Spleen (tissue), 11 donors: Measurements from ENCODE around the gene PAX7. TPM values are rescaled to one million over a fixed set of nuclear protein-coding genes. Genes with fewer than 3 reads are reported as not detected.

Experiments
- DNase-seq: peaks from one replicate; pipeline ENCODE4 v3.0.0-alpha.2; 2020
- H3K27ac ChIP-seq, 8 donors: fragments of 200-600 bp; sonication (generic) in 7 of 8; 1 replicate in 4 of 8; 2 replicates in 4 of 8; pipeline versions ENCODE4 v1.5.0 to v1.8.0; 2016 to 2021; ENCODE audit warnings: inconsistent platforms in 4 of 8, mild to moderate bottlenecking in 4 of 8, moderate library complexity in 1 of 8
- H3K27me3 ChIP-seq, 7 donors: fragments of 200-600 bp; sonication (generic) in 6 of 7; replicated peaks in 1 of 7; 1 replicate in 4 of 7; 2 replicates in 3 of 7; pipeline versions ENCODE4 v1.5.0 to v1.8.0; 2016 to 2021; ENCODE audit warnings: inconsistent platforms in 3 of 7, mild to moderate bottlenecking in 1 of 7
- H3K36me3 ChIP-seq, 6 donors: fragments of 200-600 bp; sonication (generic) in 5 of 6; 1 replicate in 4 of 6; 2 replicates in 2 of 6; pipeline versions ENCODE4 v1.5.0 to v1.8.0; 2016 to 2021; ENCODE audit warnings: inconsistent platforms in 2 of 6
- H3K4me1 ChIP-seq, 6 donors: fragments of 200-600 bp; sonication (generic) in 5 of 6; 1 replicate in 3 of 6; 2 replicates in 3 of 6; pipeline versions ENCODE4 v1.5.0 to v1.8.0; 2016 to 2021; ENCODE audit warnings: inconsistent platforms in 3 of 6
- H3K4me3 ChIP-seq, 8 donors: fragments of 200-600 bp; sonication (generic) in 7 of 8; 1 replicate in 4 of 8; 2 replicates in 4 of 8; pipeline versions ENCODE4 v1.5.0 to v1.8.0; 2016 to 2021; ENCODE audit warnings: inconsistent platforms in 4 of 8, mild to moderate bottlenecking in 4 of 8, moderate library complexity in 2 of 8
- H3K9me3 ChIP-seq, 8 donors: fragments of 200-600 bp; sonication (generic) in 7 of 8; 1 replicate in 4 of 8; 2 replicates in 4 of 8; pipeline versions ENCODE4 v1.5.0 to v1.8.0; 2016 to 2021; ENCODE audit warnings: inconsistent platforms in 4 of 8
- CTCF ChIP-seq, 11 experiments: fragments of 200-600 bp in 7 of 11; fragments of 450-650 bp in 4 of 11; sonication (generic) in 4 of 11; IDR thresholded peaks in 8 of 11; conservative IDR thresholded peaks in 3 of 11; 1 replicate in 7 of 11; 2 replicates in 4 of 11; pipeline versions ENCODE4 v1.4.0 to v1.8.0; 2016 to 2021; ENCODE audit warnings: antibody characterized with exemption in 11 of 11, inconsistent platforms in 4 of 11, mild to moderate bottlenecking in 1 of 11
- POLR2A ChIP-seq, 3 donors: fragments of 450-650 bp; IDR thresholded peaks; one replicate each; pipeline ENCODE4 v1.5.1; 2017; ENCODE audit warnings: antibody characterized with exemption in 3 of 3, mild to moderate bottlenecking in 1 of 3
- POLR2AphosphoS5 ChIP-seq, 3 donors: sonication (generic); formaldehyde crosslinking; IDR thresholded peaks; one replicate each; pipeline ENCODE4 v1.5.1; 2017; ENCODE audit warnings: antibody characterized with exemption in 3 of 3
- WGBS, 5 donors: extraction: QIAGEN DNeasy Blood & Tissue Kit in 3 of 5; methylation state at CpG; one replicate each; pipeline versions ENCODE4 v1.1.5 to v1.1.7; 2013 to 2018; 5-methylcytosine and 5-hydroxymethylcytosine counted together
- intact Hi-C: fragments of 100-400 bp; cut with DNase I; formaldehyde crosslinking; loops from one replicate; pipeline ENCODE4 v1.15.0; 2023; ENCODE audit warnings: low total_unique reads
- polyA plus RNA-seq, 3 donors: library from polyadenylated mRNA; stranded (reverse); fragments of 200-250 nt; gene quantifications; one replicate each; pipeline ENCODE4 v1.2.1, GENCODE V29; 2013
- total RNA-seq, 7 donors: library from RNA; depleted of rRNA in 3 of 7; stranded (reverse); fragments of >200 nt in 3 of 7; fragmentation: NEBNext Ultra II Directional in 4 of 7; extraction: Animal tissue kit (Norgen Biotek cat#: 25700) in 4 of 7; gene quantifications; one replicate each; pipeline versions ENCODE4 v1.1.0 to v1.2.1, GENCODE V29; 2016 to 2021
- donor health status: healthy with polysubstance abuse.
- donor health status: DM: no; HTN: no; CAD: no; lungs with moderate emphysema.
- donor health status: DM: no; HTN: no; CAD: no.
- donor health status: Bipolar disorder and iron deficiency.
- donor health status: healthy.
- donor health status: DM: no; HTN: no; CAD: no.
- donor health status: DM: yes; HTN: yes; CAD: no.

Gene PAX7
- total and polyA plus RNA-seq, 10 donors = not detected

- Histone ChIP-seq H3K36me3 (no peaks in the 10 kb centered on the region), H3K27me3 (peaks cover 0 to 87% (median 14%) of the 10 kb centered on the region in 7 donors), H3K9me3 (no peaks in the 10 kb centered on the region), H3K27ac (no peak overlapping the region), H3K4me3 (no peak overlapping the region), H3K4me1 (no peaks in the 10 kb centered on the region)
- intact Hi-C loops = no loop called here
- WGBS, 5 donors = 80 to 91% (median 84%) methylated on average over 13 to 22 of the region's 22 CpGs
- DNase-seq = peak; percentile 25
- TF ChIP-seq CTCF (IDR thresholded peaks at IDR 0.05 in 8 of 11, conservative IDR thresholded peaks at IDR 0.05 in 3 of 11) = no peak
- TF ChIP-seq POLR2A (IDR thresholded peaks at IDR 0.05) = no peak
- TF ChIP-seq POLR2AphosphoS5 (IDR thresholded peaks at IDR 0.05) = no peak
These were observed 104.8 kb downstream of the PAX7 start for GRCh38 chr1:18735224-18735997.

GRCh38 chr1:18736958-18737357 is 106.3 kb downstream of the PAX7 start:
- Histone ChIP-seq H3K36me3 (no peaks in the 10 kb centered on the region), H3K27ac (no peak overlapping the region), H3K27me3 (peaks cover 0 to 75% (median 14%) of the 10 kb centered on the region in 7 donors), H3K9me3 (no peaks in the 10 kb centered on the region), H3K4me1 (no peaks in the 10 kb centered on the region), H3K4me3 (no peak overlapping the region)
- DNase-seq = peak; percentile 59
- no peak for TF ChIP-seq POLR2A (IDR thresholded peaks at IDR 0.05)
- TF ChIP-seq CTCF (IDR thresholded peaks at IDR 0.05 in 8 of 11, conservative IDR thresholded peaks at IDR 0.05 in 3 of 11) = no peak
- TF ChIP-seq POLR2AphosphoS5 (IDR thresholded peaks at IDR 0.05) = no peak
- whole genome bisulfite sequencing, 5 donors = 52 to 77% (median 59%) methylated on average over 5 to 6 of the region's 6 CpGs
- intact Hi-C loops = no loop called here

- no peak overlapping the region for H3K4me3 ChIP-seq
- H3K27ac ChIP-seq = no peak overlapping the region
- no peaks in the 10 kb centered on the region for H3K4me1 ChIP-seq
- no peaks in the 10 kb centered on the region for H3K36me3 ChIP-seq
- DNase-seq = peak; percentile 15
- 43 to 62% (median 59%) methylated on average over 10 to 11 of the region's 11 CpGs for WGBS, 5 donors
- peaks cover 0 to 69% (median 11%) of the 10 kb centered on the region in 7 donors for H3K27me3 ChIP-seq
- H3K9me3 ChIP-seq = no peaks in the 10 kb centered on the region
- TF ChIP-seq CTCF (IDR thresholded peaks at IDR 0.05 in 8 of 11, conservative IDR thresholded peaks at IDR 0.05 in 3 of 11) (no peak), POLR2AphosphoS5 (IDR thresholded peaks at IDR 0.05) (no peak), POLR2A (IDR thresholded peaks at IDR 0.05) (no peak)
- intact Hi-C loops = no loop called here
These were observed 107.5 kb downstream of the PAX7 start for GRCh38 chr1:18738126-18738525.

GRCh38 chr1:18738617-18739016 is 108.0 kb downstream of the PAX7 start:
- no peaks in the 10 kb centered on the region for H3K9me3 ChIP-seq
- H3K27me3 ChIP-seq = peaks cover 0 to 64% (median 11%) of the 10 kb centered on the region in 7 donors
- TF ChIP-seq POLR2A (IDR thresholded peaks at IDR 0.05) = no peak
- no peak for TF ChIP-seq POLR2AphosphoS5 (IDR thresholded peaks at IDR 0.05)
- TF ChIP-seq CTCF (IDR thresholded peaks at IDR 0.05 in 8 of 11, conservative IDR thresholded peaks at IDR 0.05 in 3 of 11) = no peak
- intact Hi-C loops = no loop called here
- H3K4me1 ChIP-seq = no peaks in the 10 kb centered on the region
- no peak for DNase-seq
- 70 to 92% (median 82%) methylated on average over 3 of the region's 3 CpGs for WGBS, 5 donors
- H3K27ac ChIP-seq = no peak overlapping the region
- no peaks in the 10 kb centered on the region for H3K36me3 ChIP-seq
- no peak overlapping the region for H3K4me3 ChIP-seq
